HG03039 (cell line): Measurements from ENCODE around the gene MLLT1.

Experiments
- ATAC-seq: cut with Tn5 transposase; IDR thresholded peaks from one replicate; pipeline ENCODE4 v1.9.1; 2021; ENCODE audit warnings: mild to moderate bottlenecking, moderate library complexity; ENCODE audit not compliant: unreplicated experiment

Gene MLLT1

DNA sequence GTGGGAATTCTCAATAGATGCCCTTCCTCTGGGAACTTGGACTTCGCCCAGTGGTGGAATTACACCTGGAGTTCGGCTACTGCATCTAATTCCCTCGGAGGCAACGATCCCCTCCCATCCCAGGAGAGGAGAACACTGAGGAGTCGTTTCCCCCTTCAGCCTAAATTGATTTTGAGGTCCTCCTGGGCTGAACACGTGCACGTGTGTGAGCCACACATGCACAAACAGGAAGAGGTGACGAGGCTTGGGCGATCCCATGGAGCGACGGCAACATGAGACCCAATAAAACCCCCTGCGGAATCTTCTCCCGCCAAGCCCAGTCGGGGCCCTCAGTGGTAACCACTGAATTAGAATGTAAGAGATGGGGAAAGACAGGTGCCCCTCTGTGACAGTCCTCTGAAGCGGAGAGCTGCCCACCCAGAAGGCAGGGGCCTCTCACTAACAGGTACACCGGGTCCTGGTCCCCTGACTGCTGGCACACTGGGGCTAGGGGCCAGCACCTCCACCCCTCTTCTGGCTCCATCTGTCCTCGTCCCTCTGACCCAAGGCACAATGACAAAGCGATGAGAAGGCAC lies 4.5 kb downstream of the MLLT1 start:
- no peak for ATAC-seq

GRCh38 chr19:6274756-6275155 lies 5.0 kb downstream of the MLLT1 start:
- no peak for ATAC-seq

- ATAC-seq: no peak
Observed at GRCh38 chr19:6273701-6274601, 5.8 kb downstream of the MLLT1 start.

DNA sequence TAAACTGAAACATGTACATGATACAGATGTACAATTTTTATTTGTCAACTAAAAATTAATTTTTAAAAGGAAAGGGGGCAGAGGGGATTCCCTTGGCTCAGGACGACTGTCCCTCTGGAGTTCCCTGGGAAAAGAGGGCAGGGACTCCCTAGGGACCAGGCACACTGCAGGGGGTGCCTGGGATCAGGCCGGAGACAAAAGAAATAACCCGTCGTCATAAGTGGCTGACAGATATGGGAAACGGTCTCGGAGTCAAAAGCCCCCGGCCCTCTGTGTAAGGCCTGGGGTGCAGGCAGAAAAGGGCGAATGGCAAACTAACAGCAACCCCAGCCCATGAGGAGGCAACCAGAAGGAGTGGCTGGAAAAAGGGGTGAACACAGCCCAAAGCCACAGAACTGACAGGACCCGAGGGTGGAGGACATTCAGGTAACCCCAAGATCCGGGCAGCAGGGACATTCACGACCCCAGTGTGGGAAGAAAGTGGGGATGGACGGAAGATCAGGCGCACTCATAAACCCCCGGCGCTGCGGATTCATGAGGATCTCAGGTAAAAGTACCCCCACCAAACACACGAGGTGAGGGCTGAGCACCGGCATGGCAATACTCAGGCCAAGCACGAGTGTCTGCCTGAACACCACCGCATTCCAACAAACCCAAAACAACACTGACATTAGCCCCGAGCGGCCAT lies 6.7 kb downstream of the MLLT1 start:
- ATAC-seq: no peak

DNA sequence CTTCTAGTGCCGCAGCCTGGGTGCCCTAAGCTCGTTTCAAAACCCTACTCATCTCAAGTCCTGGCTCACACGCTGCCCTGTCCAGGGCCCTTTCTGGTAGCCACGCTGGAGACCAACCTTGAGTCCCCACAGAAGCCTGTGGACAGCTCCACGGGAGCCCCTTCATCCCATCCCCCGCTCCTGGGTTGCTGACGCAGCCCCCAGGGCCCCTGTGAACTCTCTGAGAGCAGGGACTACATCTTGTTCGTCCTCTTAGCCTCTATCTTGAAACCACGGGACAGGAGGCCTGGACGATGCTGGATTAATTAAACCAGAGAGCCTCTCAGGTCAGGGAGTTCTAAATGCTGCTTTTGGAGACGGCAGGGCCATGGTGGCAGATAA lies 7.4 kb downstream of the MLLT1 start:
- no peak for ATAC-seq

DNA sequence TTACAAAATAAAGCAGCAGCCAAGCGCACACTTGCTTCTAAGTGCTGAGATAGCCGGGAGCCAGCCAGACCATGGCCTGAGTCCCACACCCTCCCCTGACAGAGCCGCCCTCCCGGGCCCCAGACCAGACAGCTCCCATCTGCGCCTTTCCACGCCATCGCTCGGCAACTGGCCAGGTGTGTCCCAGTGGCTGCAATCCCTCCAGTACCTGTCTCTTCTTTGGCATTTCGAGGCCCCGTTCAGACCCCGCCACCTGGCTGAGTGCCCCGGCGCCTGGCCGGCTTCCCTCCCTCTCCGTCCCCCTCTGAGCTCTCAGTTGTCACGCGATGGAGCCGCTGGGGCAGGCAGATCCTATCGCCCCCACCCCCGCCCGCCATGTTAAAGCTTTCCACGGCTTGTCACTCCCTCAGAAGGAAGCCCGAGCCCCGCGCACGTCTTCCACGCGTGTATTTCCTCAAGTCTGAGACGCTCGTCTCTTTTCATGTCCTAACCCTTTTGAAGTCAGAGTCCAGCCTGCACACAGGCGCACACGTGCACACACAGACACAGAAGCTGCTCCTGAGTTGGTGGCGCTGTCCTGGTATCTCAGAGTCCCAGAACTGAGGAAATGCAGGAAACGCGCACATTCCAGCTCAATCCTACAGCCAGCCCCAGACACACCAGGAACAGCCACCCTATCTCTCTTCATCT lies 7.9 kb downstream of the MLLT1 start:
- ATAC-seq: no peak

- ATAC-seq: no peak
Observed at GRCh38 chr19:6271251-6271650, 8.5 kb downstream of the MLLT1 start.

DNA sequence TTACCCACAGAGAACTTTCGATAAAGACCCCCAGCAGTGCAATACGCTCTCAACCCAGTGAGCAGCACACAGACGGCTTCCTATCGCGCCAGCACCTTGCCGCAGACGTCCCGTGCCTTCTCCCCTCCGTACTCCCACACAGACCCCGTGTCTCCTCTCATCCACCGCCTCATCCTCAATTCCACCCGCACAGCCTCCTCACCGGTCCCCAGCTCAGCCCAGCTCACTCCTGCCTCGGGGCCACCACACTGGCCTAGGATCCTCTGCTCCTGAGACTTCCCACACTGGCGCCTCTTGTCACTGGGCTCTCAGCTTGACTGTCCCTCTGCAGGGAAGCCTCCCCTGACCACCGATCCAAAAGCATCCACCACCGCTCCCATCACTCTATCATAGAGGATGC lies 9.0 kb downstream of the MLLT1 start:
- no peak for ATAC-seq

GRCh38 chr19:6270076-6270745 lies 9.6 kb downstream of the MLLT1 start:
- no peak for ATAC-seq

GRCh38 chr19:6269101-6269886 lies 10.5 kb downstream of the MLLT1 start:
- ATAC-seq: no peak

- no peak for ATAC-seq
Observed at GRCh38 chr19:6268382-6268771, 11.4 kb downstream of the MLLT1 start.

DNA sequence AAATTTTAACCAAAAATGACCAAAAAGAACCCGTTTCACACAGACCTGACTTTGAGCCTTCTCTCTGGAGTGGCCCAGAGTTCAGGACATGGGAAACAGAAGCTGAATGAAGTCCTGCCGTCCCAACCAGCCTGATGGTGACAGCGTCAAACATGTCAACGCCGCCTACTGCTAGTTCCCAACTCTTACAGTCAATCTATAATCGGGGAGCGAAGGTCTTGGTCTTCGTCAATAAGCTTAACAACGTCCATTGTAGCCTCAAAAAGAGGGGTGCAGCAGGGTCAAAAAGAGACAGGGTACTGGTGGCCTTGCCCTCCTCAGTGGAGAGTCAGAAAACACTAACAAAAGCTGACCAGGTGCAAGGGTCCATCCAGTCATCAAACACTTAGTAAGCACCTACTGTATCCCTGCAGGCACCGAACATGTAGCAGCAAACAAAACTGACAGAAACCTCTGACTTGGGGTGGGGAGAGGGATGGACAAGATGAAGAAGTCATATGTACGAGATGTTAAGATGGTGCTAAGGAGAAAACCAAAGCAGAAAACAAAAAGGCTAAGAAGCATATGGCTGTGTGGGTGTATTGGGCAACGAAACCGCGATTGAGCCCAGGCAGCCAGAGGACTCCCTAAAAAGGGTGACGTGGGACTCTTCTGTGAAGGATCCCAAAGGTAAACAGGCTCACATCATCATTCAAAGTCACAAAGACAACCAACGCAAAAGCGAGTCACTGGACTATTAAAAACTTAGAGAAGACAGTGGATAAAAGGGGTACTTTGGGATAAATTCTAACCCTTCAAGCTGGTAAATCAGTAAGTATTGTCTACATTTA lies 12.0 kb downstream of the MLLT1 start:
- no peak for ATAC-seq

DNA sequence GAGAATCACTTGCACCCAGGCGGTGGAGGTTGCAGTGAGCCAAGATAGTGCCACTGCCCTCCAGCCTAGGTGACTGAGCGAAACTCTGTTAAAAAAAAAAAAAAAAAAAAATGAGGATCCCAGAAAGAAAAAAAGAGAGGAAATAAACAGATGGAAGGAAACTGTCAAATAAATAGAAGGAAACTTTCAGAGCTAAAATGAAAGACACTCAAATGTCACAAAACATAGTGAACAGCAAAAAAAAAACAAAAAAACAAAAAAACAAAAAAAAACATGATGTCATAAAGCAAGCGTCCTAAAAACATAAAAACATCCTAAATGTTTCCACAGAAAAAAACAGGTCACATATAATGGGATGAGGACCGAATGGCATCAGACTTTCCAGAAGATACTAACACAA lies 15.0 kb downstream of the MLLT1 start:
- no peak for ATAC-seq

- ATAC-seq: no peak
Observed at GRCh38 chr19:6263735-6264444, 15.9 kb downstream of the MLLT1 start.

DNA sequence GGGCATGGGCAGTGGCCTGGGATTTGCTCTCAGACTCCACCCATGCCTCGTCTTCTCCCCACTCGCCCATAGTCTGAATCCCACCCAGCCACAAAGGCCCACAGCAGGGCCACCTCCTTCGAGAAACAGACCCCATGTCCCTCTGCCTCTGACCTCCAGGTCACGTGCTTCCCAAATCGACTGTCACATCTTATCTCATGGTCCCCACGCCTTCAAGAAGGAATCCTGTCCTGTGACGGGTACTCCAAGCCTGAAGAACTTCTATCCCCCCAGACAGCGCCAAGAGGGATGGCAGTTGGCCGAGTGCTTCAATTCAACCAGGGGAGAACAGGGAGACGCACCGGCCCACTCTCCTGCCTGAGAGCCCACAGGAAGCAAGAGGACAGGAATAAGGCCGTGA lies 16.5 kb downstream of the MLLT1 start:
- ATAC-seq: no peak

- ATAC-seq: no peak
Observed at GRCh38 chr19:6262519-6262918, 17.3 kb downstream of the MLLT1 start.

DNA sequence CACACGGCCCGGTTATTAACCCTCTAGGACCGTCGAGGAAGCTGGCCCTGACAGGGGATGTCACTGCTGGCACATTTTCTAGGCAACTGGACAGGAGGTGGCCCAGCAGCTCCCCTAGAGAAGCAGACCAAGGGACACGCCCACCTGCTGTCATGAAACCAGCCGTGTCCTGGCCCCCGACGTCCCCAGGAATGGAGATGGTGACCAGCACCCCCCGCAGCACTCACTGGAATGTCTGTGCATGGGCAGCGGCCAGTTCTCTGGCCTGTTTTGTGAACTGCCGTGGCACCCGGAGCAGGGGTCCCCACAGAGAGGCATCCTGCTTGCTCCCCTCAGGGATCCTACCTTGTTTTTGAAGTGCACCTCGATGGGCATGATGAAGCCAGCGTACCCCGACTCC lies 17.9 kb downstream of the MLLT1 start:
- no peak for ATAC-seq

GRCh38 chr19:6260912-6261650 lies 18.7 kb downstream of the MLLT1 start:
- no peak for ATAC-seq
